ENCODE data around the gene LRSAM1.

LRSAM1 gene

DNA sequence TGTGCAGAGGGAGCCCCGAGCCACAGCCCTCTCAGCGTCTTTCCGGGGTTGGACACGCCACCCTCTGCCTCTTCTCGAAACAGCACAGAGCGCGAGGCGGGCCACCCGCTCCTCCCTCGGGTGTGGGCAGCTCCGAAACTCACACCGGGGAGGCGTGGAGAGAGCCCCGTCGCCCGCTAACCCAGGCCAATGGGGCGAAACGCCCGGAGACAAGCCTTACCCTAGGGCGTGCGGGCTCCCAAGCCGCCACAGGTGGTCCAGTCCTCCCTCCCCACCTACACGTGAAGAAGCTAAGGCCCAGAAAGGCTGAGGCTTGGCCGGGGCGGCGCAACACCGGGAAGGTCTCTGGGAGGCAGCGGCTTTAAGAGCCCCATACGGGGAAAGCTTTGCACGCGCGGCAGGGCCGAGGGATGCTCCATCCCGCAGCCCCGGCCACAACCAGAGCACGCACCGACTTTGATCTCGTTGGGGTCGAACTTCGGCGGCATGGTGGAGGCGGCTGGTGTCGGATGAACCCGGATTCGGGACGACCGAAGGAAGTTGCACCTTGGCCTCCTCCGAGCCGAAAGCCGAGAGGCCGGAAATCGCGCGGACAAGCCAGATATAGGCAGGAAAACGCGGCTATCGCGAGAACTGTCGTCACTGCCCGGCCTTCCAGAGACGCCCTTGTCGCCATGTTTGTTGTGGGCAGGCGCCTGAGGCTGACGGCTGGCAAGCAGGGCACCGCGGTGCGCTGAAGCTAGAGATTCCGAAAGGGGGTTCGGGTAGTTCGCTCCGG lies at the start of gene LRSAM1, which contains the start of gene RPL12:
LRSAM1 (plus strand) TSS at position 681 of the 778 bp plus-strand sequence. CDS start 3,018 bp downstream, outside the sequence.
RPL12 (minus strand) TSS at position 577 of the 778 bp plus-strand sequence; CDS start at position 488, 89 bp downstream.
- DNase-seq (ENCODE audit: low read depth in 1 of 2, low spot score in 1 of 2) = peak; percentile 98 to 99

DNA sequence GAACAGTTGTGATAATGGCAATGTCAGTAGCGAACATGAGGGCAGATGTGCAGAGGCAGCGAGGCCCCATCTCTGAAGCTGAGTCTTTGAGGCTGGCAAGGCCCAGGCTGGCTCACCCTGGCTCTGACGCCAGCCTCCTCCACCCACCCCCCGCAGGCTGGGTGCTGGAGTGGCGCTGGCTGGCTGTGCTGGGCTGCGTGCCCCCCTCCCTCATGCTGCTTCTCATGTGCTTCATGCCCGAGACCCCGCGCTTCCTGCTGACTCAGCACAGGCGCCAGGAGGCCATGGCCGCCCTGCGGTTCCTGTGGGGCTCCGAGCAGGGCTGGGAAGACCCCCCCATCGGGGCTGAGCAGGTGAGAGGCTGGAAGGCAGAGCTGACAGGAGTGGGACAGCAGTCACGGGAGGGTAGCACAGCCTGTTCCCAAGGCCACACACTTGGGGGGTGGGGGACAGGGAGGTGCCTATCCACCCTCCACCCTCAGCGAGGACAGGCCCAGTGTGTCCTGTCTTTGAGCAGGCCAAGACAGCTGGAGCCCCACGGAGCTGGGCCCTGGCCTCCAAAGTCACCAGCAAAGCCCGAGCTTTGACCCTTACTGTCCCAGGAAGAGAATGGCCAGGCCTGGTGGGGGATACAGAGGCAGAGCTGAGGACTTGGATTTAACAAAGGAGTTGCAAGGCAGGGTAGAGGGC lies 48.8 kb upstream of the LRSAM1 start:
- no peak for DNase-seq (ENCODE audit: low read depth in 1 of 2, low spot score in 1 of 2)

- DNase-seq (ENCODE audit: low read depth in 1 of 2, low spot score in 1 of 2) = no peak
These were observed 47.7 kb upstream of the LRSAM1 start for GRCh38 chr9:127403507-127404192.

DNA sequence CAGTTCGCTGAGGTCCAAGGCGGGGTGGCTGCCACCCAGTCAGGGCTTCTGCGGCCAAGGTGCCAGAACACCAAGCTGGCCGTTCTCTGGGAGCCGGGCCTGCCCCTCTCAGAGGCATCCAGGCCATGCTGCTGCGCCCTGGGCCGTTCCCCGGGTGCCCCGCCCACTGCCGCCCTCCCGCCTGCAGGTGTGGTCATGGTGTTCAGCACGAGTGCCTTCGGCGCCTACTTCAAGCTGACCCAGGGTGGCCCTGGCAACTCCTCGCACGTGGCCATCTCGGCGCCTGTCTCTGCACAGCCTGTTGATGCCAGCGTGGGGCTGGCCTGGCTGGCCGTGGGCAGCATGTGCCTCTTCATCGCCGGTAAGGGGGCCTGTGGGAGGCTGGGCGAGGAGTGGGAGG lies 46.7 kb upstream of the LRSAM1 start:
- DNase-seq (ENCODE audit: low read depth in 1 of 2, low spot score in 1 of 2) = no peak

GRCh38 chr9:127405344-127406125 lies 45.8 kb upstream of the LRSAM1 start:
- no peak for DNase-seq (ENCODE audit: low read depth in 1 of 2, low spot score in 1 of 2)

- no peak for DNase-seq (ENCODE audit: low read depth in 1 of 2, low spot score in 1 of 2)
These were observed 44.4 kb upstream of the LRSAM1 start for GRCh38 chr9:127406799-127407491.

GRCh38 chr9:127407492-127407843 lies 43.8 kb upstream of the LRSAM1 start:
- DNase-seq (ENCODE audit: low read depth in 1 of 2, low spot score in 1 of 2) = no peak

DNA sequence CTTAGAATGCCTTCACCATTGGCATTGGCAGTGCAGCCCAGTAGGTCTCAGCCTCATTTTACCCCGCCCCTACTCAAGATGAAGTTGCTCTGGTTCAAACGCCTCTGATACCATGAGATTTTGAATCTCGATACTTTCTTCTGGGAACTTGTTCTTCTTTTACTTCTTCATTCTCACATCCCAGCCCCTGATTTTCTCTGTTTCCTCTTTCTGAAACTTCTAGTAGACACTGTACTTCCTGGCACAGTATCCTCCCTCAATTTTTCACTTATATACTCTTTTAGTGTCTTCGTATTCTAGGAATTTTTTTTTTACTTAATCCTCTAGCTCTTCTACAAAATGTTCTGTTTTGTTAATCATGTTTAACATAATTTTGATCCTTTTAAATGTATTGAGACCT lies 40.2 kb upstream of the LRSAM1 start:
- no peak for DNase-seq (ENCODE audit: low read depth in 1 of 2, low spot score in 1 of 2)

DNA sequence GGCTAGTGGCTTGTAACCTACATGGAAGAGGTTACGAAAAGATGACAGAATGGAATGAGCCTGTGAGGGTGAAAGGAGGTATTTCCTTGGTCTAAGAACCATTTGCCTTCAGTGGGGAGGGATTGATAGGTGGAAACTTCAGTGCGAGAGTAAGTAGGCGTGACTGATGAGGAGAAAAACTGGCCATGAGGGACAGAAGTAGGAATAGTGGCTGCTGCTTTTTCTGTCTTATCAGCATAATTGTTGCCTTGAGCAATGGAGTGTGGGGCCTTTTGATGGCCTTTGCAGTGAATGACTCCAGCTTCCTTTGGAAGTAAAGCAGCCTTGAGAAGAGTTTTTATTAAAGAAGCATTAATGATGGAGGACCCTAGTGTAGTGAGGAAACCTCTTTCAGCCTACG lies 36.2 kb upstream of the LRSAM1 start:
- DNase-seq (ENCODE audit: low read depth in 1 of 2, low spot score in 1 of 2) = no peak

DNA sequence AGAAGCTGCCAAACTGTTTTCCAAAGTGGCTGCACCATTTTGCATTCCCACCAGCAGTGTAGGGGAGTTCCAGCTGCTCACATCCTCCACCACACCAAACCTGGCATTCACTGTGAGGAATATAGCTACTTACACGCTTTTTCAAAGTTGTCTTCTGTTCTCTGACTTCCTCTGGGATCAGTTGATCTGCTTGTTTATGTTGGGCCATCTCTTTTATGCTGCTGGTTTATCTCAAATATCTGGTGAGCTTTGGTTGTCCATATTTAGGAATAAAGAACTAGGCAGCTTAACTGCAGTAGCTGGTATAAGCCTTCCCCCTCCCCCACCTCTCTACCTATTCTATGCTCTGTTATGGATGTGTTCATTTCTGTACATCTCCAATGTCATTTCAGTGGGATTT lies 35.7 kb upstream of the LRSAM1 start:
- DNase-seq (ENCODE audit: low read depth in 1 of 2, low spot score in 1 of 2) = no peak

GRCh38 chr9:127417131-127418036 lies 33.9 kb upstream of the LRSAM1 start:
- no peak for DNase-seq (ENCODE audit: low read depth in 1 of 2, low spot score in 1 of 2)

DNA sequence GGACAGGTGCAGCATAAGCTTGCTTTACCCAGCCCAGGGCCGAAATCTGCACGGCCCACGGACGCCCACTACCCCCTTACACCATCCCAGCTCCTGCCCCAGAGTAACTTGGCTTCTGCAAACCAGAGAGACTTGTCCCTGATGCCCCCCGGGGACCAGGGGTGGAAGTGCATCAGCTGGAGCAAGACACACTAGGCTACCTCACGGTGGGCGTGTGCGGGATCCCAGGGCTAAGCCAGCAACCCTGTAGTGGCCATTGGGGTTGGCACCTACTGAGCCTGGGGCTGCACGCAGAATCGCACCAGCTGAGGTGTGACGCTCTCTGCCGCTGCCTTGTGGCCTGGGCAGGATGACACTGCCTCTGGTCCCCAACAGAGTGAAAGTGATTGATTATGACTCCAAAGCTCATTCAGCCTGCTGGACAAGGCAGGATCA lies 33.3 kb upstream of the LRSAM1 start:
- DNase-seq (ENCODE audit: low read depth in 1 of 2, low spot score in 1 of 2) = peak in 1 of 2 donors; percentile 31

DNA sequence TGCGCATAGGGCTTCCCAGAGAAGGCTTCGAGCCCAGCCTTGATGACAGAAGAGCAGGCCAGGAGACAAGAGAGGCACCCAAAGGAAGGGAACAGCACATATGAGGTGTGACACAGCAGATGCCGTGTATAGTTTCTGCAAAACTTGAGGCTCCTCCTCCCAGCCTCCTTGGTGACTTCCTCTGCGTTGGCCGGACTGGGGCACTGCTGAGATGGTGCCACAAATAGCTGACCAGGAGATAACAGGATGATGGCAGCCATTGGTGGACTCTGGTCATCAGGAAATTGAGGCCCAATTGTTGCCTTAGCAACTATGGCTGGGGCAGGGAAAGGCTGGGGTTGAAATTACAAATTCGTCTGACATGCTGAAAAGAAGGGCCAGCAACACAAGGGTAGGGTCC lies 32.0 kb upstream of the LRSAM1 start:
- DNase-seq (ENCODE audit: low read depth in 1 of 2, low spot score in 1 of 2) = no peak

- DNase-seq (ENCODE audit: low read depth in 1 of 2, low spot score in 1 of 2) = no peak
These were observed 30.3 kb upstream of the LRSAM1 start for GRCh38 chr9:127421057-127421456.

DNA sequence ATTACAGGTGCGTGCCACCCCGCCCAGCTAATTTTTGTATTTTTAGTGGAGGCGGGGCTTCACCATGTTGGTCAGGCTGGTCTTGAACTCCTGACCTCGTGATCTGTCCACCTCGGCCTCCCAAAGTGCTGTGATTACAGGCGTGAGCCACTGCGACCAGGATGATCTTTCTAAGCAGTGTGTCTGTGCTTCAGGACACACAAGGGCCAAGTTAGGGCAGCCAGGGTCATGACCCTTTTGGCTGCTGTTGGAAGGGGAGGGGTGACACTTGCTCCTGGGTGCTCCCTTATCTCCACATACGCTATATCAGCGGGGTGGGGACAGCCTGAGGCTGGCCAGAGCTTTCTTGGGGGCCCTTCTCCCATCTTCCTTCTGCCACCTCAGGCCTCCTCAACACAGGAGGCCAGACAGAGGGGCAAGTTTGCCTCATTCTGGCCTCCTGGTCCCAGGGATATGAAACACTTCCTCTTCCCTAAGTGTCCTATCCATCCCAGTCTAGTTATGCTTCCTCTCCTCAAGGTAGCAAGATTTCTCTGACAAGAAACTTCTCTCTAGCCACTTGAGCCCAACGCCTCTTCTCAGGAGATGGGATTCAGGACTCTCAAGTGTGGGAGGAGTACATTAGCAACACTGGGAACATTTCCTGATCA lies 29.1 kb upstream of the LRSAM1 start:
- DNase-seq (ENCODE audit: low read depth in 1 of 2, low spot score in 1 of 2) = no peak

GRCh38 chr9:127422787-127423186 lies 28.5 kb upstream of the LRSAM1 start:
- no peak for DNase-seq (ENCODE audit: low read depth in 1 of 2, low spot score in 1 of 2)

DNA sequence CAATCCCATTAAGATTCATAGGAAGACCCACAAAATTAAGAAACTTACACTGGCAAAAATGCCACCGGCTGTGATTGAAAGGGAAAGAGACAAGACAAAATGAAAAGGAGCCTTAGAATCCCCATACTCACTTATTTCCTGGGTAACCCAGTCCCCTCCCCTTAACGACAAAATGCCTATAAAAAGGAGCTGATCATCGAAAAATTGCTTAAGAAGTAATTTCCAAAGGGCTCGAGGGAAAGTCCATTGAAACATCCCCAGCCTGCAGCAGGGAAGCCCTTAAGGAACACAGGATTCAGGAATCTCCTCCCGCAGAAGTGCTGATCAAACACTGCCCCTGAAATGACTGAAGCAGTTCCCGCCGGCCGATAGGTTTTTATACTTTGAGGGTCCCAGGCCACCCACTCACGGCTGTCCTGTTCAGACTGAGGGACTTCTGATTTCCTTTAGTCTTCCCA lies 27.8 kb upstream of the LRSAM1 start:
- DNase-seq (ENCODE audit: low read depth in 1 of 2, low spot score in 1 of 2) = no peak

- peak; percentile 77 to 87 for DNase-seq (ENCODE audit: low read depth in 1 of 2, low spot score in 1 of 2)
These were observed 27.2 kb upstream of the LRSAM1 start, which contains the start of gene ZNF79 for GRCh38 chr9:127423934-127424675. Gene ZNF79 (plus strand): TSS chr9:127424382. CDS start chr9:127424788, 406 bp downstream.
